HL-60 (cell line): ENCODE results near the gene CR2.
"Not testable (repeated sequence)": the region's sequence is repeated elsewhere in the genome, so short reads cannot be mapped to it uniquely, and the experiment has no call there.

ENCODE experiments used
- DNase-seq, 2 experiments: peaks; one replicate each; pipeline ENCODE4 v3.0.0-alpha.2; 2010 to 2020; ENCODE audit warnings: low read depth in 1 of 2, low spot score in 1 of 2
- H3K27ac ChIP-seq: fragments of 250-450 bp; sonication (Bioruptor Pico); replicated peaks from 2 replicates; pipeline ENCODE4 v1.5.1; 2020; ENCODE audit warnings: mild to moderate bottlenecking, moderate library complexity
- H3K27me3 ChIP-seq: fragments of 250-450 bp; sonication (Bioruptor Pico); 2 replicates; pipeline ENCODE4 v1.5.1; 2021; ENCODE audit warnings: mild to moderate bottlenecking, moderate library complexity; ENCODE audit not compliant: insufficient read depth, poor library complexity, severe bottlenecking
- H3K4me3 ChIP-seq: replicated peaks from 2 replicates; pipeline ENCODE4 v1.5.1; 2011; ENCODE audit warnings: mild to moderate bottlenecking, control low read depth, low read length; ENCODE audit not compliant: insufficient read depth

CR2 gene

DNA sequence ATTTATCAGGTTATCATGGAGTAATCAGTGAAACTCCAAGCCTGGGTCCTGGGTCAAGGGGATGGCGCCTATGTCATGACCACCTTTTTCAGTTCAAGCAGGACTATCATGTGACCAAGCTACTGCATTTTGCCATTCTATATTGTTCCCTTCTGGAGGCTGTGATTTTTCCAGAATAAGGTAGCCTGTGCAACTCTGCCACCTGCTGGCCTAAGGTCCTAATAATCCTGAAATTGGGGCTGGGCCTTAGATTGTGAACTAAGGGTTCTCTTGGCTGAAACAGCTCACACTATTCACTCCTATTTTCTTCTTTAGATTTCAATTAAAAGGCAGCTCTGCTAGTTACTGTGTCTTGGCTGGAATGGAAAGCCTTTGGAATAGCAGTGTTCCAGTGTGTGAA, 74.3 kb downstream of the CR2 start:
- not testable (repeated sequence) for H3K4me3 ChIP-seq, H3K27ac ChIP-seq, DNase-seq, H3K27me3 ChIP-seq

DNA sequence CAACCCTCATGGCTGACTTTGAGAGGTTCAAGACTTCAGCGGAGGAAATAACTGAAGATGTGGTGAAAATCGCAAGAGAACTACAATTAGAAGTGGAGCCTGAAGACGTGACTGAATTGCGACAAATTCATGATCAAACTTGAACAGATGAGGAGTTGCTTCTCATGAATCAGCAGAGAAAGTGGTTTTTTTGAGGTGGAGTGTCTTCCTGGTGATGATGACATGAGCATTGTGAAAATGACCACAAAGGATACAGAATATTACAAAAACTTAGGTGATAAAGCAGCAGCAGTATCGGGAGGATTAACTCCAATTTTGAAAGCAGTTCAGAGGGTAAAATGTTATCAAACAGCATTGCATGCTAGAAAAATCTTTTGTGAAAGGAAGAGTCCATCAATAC, 82.1 kb downstream of the CR2 start:
- DNase-seq, H3K4me3 ChIP-seq: not testable (repeated sequence)

More for the DNA sequence above, 82.1 kb downstream of the CR2 start:
- not testable (repeated sequence) for H3K27me3 ChIP-seq, H3K27ac ChIP-seq
